C4-2B (cell line): Measurements from ENCODE around the gene TUBB3.

ENCODE experiments used
- CTCF ChIP-seq: fragments of 450-650 bp; conservative IDR thresholded peaks from 2 replicates; pipeline ENCODE4 v1.5.1; 2017; ENCODE audit warnings: mild to moderate bottlenecking
- ZFX ChIP-seq: fragments of 450-650 bp; IDR thresholded peaks from 2 replicates; pipeline ENCODE4 v1.6.1; 2017

GRCh38 chr16:89974870-89975269 is 51.7 kb downstream of the TUBB3 start:
- TF ChIP-seq CTCF, result no peak
- TF ChIP-seq ZFX, result no peak
